RPMI7951 (cell line): Measurements from ENCODE around the gene RBKS. TPM values are rescaled to one million over a fixed set of nuclear protein-coding genes. Genes with fewer than 3 reads are reported as not detected.
"Not testable (repeated sequence)": the region's sequence is repeated elsewhere in the genome, so short reads cannot be mapped to it uniquely, and the experiment has no call there.

Experiments
- DNase-seq: peaks from one replicate; pipeline ENCODE4 v3.0.0-alpha.2; 2012; ENCODE audit warnings: low read depth
- total RNA-seq: library from RNA; depleted of rRNA; stranded (reverse); fragments of >200 nt; shearing (Covaris generic); gene quantifications from 2 replicates; pipeline ENCODE4 v1.2.3, GENCODE V29; 2014

RBKS gene
- total RNA-seq, 1 experiment from 2014 or later, result 1.8 TPM

DNA sequence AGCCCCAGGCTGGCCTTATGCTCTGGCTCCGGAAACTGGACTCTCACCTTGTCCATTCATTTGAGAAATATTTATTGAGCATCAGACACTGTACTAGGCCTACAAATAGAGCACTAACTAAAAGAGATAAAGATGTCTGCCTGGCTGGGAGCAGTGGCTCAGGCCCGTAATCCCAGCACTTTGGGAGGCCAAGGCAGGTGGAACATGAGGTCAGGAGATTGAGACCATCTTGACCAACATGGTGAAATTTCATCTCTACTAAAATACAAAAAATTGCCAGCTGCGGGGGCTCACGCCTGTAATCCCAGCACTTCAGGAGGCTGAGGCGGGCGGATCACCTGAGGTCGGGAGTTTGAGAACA is 126.3 kb downstream of the RBKS start:
- no peak for DNase-seq

DNA sequence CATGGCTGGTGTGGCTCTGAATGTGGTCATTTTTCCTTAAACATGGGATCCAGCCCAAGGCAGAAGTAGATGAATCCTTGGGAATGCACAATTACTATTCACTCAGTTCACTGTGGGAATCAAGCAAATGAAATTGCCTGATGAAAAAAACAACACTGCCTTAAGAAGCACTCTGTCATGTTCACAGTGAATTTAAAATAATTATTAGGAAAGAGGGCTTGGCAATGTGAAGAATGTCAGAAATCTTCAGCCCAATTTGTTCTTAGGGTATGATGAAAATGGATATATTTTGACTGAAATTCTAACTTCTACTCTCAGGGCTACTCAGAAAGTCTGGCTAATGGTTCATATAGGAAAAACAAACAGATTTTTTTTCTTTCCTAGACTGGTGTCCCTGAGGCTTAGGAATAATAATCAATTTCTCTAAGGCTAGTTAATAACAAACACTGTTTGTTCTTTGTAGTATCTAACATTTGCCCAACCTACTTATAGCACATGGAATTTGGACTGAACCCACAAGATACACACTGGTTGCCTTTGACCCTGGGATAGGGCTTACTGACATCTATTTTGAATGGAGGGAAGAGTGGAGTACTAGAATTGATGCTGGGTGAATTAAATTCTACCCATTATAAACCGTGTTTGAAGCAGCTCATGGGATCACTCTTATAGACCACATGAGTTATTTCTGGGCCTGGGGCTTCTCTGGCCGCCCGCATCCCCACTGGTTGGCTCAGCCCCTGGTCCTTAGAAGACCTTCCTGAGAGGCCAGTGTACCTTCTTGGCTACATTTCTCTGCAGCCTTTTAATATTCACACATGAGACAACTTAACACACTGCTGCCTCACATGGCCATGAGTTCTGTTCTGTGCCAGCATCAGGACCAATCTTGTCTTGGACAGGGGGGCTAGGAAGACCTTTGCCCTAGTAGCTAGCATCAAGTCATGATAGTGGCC is 127.0 kb downstream of the RBKS start:
- peak; percentile 66 for DNase-seq

DNA sequence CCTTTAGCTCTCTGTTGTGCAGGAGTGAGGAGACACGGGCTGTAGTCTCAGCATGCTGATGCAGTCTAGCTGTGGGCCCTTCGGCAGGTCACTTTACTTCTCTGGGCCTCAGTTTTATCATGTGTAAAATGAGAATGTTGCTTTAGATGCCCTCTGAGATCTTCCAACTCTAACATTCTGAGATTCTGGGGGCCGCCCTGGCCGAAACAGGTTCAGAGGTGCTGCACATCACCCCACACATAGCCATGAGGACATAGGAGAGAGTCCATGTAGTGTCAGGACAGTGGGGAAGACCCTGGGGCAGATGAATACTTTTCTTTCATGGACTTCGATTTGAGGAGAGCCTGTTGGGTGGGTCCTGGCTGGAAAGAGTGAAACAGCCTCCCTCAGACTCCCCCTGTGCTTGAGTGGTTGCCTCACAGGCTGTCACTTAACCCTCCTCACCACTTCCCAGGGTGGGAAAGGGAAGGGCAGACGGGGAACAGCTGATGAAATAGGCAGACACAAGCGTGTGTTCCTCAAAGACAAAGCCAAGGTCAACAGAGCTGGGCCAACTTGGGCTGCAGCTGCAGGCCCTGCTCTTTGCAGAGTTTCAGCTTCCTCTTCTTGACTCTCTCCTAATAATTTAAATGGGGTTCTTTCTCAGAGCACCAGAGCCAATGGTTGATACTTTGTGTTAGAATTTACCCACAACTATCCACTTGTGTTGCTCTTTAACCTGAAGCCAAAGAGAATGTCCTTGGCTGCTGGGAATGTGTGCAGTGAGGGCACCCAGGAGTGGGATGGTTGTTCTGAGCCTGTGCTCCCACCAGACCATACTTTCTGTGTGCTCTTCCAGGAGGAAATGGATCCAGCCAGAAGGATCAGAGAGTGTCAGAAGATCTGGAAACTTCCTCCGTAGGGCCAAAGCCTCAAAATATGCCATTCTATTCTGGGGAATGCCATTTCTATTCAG is 133.4 kb downstream of the RBKS start:
- no peak for DNase-seq

DNA sequence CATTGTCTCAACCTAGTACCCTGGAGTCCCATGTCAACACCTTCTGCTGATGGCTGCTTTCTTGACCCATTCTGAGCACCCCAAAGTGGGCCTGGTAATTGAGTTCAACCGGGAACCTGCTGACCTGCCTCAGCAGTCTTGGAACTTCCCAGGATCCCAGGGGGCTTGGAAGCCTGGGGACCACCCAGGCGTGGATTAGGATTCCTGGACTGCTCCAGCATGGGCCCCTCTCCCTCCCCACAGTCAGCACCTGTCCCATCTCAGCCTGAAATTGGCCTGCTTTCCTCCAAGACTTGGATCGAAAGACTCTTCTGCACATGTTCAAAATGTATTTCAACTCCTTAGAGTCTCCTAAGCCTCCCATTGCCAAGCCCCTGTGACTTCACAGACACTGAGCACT is 134.1 kb downstream of the RBKS start:
- DNase-seq, result no peak

DNA sequence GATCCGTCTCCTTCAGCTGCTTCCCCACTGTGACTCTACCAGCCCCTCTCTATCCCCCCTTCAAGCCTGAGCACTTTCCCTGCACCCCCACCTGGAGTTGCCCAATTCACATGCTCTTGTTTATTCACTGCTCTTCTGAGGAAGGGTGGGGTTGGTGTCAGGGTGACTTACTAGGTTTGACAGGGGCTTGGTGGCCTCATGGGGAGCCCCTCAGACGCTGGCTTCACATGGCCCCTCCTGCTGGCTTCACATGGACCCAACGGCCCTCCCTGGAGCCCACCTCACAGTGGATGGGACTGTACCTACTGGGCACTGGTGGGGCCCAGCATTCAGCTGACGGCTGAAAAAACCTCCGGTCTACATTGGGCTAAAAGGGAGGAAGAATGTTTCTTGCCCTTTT is 135.4 kb downstream of the RBKS start:
- no peak for DNase-seq

DNA sequence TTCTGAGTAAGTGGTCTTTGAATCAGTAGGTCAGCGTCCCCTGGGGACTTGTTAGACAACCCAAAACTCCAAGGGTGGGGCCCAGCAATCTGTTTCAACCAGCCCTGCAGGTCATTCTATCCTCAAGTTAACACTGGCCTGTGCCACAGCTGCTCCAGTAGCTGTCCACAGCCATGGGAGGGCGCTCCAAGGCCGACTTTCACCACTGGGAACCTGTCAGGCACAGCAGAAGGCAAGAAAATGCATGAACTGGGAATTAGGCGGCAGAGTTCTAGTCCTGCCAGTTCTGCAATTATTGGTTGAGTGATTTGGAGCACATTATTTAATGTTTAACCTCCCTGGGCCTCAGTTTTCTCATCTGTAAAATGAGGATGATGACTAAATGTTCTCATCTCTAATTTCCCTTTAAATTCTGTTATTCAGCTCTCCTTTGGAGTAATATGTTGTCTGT is 136.0 kb downstream of the RBKS start:
- DNase-seq, result peak; percentile 76

DNA sequence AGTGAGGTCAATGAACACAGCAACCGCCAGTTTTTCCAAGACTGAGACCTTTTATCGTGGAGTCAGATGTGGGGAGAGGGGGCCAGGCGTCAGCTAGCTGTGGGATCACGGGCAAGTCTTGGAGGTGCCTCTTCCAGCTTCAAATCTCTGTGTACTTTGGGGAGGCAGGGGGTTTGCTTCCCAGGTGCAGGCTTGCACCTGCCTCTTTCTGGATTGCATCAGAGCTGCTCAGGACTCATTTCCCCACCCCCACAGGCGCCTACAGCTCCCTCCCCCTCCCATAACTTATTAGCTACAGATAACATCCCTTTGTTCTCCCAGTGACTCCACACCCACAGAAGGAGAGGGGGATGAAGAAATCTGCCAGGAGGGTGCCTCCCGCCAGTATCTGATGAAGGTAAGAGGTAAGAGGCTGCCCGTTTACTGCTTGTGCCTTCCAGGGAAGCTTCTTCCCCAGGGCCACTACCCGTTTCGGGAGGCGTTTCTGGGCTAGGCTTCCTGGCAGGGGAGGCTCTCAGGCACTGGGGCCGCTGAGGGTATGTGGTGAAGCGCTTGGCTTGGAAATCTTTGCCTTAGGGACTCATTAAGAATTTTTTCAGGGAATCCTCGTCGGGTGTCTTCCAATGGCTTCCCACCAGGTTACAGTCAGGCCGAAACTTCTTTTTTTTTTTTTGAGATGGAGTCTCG is 137.5 kb downstream of the RBKS start:
- no peak for DNase-seq

DNA sequence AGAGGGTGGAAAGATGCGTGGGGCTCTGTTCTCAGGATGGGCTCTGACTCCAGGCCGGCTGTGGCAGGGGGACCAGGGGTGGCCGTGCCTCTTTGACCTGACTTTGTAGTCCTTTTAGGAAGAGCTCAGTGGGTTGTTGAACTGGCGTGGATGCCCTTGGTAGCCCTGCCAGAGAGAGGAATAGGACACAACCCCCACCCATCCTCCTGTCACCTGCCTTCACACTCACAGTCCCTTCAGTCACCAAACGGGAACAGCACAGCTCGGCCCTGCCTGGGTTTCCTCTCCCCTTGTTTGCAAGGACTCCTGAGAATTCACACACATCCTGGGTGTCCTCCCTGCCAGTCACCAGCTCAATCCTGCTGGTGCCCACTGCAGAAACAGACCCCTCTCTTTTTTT is 138.8 kb downstream of the RBKS start:
- DNase-seq, result no peak

DNA sequence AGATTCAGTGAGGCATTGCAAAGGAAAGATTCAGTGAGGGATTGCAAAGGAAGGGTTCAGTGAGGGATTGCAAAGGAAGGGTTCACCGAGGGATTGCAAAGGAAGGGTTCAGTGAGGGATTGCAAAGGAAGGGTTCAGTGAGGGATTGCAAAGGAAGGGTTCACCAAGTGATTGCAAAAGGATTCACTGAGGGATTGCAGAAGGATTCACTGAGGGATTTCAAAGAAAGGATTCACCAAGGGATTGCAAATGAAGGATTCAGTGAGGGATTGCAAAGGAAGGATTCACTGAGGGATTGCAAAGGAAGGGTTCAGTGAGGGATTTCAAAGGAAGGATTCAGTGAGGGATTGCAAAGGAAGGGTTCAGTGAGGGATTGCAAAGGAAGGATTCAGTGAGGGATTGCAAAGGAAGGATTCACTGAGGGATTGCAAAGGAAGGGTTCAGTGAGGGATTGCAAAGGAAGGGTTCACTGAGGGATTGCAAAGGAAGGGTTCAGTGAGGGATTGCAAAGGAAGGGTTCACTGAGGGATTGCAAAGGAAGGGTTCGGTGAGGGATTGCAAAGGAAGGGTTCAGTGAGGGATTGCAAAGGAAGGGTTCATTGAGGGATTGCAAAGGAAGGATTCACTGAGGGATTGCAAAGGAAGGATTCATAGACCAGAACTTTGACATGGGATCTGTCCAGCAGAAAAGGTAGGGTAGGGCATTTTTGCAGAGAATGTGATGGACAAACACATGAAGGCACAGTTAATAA is 141.2 kb downstream of the RBKS start:
- not testable (repeated sequence) for DNase-seq

DNA sequence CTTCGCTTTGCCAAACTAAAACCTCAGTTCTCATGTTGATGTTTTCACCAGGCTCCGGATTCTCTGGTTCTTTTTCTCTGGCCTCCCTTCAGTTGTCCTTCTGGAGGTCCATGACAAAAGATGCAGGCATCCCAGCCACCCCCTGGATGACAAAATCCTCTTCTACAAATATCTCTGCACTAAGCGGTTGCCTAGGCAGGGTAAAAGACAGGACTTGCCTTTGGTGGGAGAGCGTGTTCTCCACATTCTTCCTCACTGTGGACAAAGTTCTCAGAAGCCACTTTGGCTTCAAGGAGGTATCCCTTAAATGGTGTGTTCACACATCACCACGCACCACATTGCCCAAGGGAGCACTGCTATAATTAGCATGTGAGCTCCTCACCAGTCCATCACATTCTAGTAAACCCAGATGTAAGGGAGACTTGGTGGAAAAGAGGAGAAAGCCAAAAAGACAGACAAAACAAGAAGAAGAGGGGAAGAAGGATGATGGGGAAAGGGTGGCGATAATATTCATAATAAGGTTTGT is 142.3 kb downstream of the RBKS start:
- DNase-seq, result no peak

DNA sequence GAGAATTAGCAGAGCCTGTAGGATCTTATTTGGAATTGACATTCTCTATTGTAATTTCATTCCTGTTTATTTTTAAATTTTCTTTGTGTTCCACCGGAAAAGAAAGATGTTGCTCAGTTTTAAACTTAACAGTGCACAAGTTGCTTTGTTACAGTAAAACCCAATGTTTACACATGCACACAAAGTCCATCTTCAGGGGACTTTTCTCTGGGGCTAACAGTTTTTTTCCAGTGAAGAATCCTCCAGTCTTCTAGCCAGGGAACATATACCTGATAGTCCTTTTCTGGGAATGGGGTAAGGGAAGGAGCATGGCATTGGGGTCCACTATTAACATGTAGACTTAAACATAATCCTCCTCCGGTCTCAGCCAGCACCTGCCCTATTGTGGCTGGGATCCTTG is 143.9 kb downstream of the RBKS start:
- no peak for DNase-seq

DNA sequence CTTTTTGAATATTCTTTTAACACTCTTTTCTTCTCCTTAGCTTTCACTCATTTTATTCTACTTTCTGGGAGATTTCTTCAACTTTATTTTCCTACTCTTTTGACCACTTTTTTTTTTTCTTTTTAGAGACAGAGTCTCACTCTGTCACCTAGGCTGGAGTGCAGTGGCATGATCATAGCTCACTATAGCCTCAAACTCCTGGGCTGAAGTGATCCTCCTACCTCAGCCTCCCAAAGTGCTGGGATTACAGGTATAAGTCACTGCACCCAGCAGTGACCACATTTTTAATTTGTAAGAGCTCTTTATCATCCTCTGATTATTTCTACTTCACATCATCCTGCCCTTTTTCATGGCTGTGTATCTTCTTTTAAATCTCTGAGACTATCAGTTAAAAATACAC is 144.7 kb downstream of the RBKS start:
- DNase-seq, result not testable (repeated sequence)

DNA sequence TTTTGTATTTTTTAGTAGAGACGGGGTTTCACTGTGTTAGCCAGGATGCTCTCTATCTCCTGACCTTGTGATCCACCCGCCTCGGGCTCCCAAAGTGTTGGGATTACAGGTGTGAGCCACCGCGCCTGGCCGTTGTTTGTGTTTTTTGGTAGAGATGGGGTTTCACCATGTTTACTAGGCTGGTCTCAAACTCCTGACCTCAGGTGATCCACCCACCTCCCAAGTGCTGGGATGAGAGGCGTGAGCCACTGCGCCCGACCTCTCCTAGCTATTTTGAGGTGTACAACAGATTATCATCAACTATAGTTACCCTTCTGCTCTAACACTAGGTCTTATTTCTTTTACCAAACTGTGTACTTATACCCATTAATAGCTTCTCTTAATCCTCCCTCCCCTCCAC is 147.6 kb downstream of the RBKS start:
- no peak for DNase-seq

DNA sequence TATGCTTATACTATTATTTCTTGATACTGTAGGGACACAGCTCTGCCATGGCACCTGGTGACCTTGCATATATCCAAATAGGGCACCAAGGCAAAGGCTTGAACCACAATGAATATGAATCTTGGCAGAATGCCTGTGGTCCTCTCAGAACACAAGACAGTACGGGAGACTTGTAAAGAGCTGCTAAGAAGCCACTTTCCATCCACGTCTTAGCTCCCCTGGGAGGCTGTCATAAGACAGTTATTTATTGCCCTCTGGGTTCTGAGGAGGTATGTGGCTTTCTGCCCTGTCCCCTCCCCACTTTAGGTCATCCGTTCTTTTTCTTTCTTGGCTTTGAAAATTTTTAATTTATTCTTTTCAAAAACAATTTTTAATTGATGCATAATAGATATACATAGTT is 148.5 kb downstream of the RBKS start:
- no peak for DNase-seq

DNA sequence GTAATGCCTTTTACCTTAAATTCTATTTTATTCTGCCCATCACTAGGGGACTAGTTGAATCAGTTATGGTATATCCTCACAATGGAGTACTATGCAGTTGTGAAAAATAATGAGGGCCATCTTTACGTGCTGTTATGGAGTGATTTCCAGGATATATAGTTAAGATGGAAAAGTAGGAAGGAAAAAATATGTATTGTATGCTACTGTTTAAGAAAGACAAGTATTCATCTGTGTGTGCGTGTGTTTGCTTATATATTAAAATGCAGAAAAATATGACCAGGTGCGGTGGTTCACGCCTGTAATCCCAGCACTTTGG is 151.2 kb downstream of the RBKS start:
- DNase-seq, result no peak

DNA sequence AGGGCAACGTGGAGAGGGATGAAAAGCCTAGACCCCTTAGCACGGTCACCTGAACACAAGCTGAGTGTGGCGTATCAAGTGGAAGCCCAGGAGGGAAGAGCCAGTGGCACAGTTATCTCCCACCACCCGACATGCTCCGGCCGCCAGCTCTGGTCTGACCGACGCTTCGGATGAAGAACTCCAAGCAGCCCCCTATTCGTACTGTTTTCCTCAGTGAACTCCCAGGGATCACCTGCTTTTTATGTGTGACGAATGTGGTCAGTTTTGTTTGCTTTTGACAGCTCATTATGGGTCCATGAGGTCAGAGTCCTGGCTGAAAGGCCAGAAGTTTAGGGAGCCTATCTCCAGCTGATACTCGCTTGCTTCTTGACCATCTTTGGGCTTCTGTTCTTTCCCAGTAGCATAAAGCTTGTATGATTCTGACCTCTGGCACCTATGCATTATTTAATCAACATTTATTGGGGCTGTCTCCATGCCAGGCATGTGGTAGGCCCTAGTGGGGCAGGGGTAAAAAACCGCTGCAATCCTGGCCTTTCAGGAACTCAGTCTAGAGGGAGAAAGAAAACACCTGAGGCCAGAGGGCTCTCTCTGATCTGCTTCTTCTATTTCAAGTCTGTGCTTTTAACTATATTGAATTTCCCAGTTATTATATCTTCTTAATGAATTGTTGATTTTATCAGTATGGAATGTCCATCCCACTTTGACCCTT is 151.7 kb downstream of the RBKS start:
- DNase-seq, result no peak

DNA sequence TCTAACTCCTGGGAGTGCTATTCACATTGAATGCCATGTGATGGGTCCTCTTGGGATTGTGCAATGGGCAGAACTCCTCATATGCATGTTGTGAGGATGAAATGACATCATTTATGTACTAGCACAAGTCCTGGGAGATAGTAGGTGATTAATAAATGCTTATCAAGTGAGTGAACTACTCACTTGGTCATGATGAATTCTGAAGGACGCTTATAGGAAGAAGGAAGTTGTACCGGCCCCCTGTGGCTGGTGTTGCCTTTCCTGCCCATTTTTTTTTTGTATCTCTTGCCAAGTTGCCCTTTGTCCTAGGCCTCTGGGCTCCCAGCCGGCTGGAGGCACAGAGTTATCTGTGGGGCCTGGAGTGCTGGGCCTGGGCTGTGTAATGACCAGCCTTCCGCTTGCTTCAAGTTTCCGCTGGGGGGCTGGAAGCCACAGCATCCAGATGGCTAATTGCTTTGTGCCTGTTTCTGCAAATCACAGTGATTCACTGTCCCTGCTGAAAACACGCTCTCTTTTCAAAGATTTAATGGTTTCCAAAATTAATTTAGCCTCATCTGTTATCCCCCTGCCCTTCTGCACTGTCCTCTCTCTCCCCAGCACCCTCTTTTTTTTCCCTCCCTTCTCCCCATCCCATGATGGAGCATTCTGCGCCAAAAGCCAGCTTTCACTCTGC is 152.4 kb downstream of the RBKS start:
- DNase-seq, result peak; percentile 50

DNA sequence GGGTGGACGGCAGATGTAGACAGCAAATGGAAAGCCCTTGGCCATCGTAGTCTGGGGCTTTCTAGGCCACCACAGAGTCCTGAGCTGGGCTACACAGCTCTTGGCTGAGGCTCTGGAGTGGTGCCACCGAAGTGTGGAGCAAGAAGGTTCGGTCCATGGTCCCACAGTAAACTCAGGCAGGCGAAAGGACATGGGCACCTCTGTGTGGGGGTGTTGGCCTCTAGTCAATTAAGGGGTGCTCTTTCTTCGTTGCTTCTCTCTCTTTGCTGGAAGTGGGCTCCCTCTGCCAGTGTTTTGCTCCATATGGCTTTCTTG is 153.3 kb downstream of the RBKS start:
- no peak for DNase-seq

DNA sequence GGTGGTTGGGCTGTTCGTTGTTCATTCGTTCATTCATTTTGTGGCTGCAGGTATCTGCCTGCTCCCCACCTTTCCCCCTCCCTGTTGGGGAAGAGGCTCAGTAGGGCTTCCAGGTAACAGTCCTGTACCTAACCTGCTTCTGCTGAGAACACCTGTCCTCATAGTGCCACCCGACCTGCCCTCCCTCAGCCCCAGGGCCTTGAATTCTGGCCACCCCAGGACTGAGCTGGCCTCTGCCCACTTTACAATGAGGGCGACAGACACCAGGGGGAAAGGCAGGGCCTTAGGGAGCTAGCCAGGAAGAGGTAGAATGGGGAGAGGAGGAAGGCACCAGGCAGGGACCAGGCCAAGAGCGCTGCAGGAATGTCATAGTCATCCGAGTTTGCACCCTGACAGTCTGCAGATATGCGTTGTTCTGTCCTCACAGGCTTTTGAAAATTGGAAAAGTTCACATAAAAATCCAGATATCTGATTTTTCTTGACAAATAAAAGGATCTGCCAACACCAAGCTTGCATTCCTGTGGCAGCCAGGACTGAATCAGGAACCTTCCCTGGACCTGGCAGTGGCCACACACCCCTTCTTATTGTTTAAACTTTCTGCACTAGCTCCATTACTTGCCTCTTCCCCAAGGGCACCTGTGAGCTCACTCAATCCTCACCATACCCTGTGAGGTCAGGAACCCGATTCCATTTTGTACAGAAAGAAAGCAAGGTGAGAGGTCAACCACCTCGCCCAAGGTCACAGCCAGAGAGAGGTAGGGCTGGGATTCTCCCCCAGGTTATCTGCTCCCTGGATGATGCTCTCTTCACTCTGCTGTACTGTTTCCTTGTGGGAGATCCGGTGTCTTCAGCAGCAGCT is 153.9 kb downstream of the RBKS start:
- no peak for DNase-seq
